ENCODE data around the gene PSMG4. TPM values are rescaled to one million over a fixed set of nuclear protein-coding genes. Genes with fewer than 3 reads are reported as not detected.

PSMG4 gene
- total RNA-seq, 1 donor from 2014 or later: 37.2 TPM

- H3K27ac Mint-ChIP-seq (ENCODE audit: unreplicated experiment): peak overlapping the region; percentile 30
- H3K4me1 Mint-ChIP-seq (ENCODE audit: low read depth, unreplicated experiment): peaks cover 25% of the 10 kb centered on the region
- no peak overlapping the region for H3K4me3 Mint-ChIP-seq (ENCODE audit: unreplicated experiment)
- H3K27me3 Mint-ChIP-seq (ENCODE audit: unreplicated experiment): peaks cover 7% of the 10 kb centered on the region
- TF ChIP-seq CTCF (IDR thresholded peaks at IDR 0.05; ENCODE audit: partially characterized antibody, unreplicated experiment): no peak
- no peak for DNase-seq
- peaks cover 24% of the 10 kb centered on the region for H3K9me3 Mint-ChIP-seq (ENCODE audit: unreplicated experiment)
- H3K36me3 Mint-ChIP-seq (ENCODE audit: unreplicated experiment): peaks cover 6% of the 10 kb centered on the region
These were observed 23.1 kb downstream of the PSMG4 start for GRCh38 chr6:3281631-3282475.

DNA sequence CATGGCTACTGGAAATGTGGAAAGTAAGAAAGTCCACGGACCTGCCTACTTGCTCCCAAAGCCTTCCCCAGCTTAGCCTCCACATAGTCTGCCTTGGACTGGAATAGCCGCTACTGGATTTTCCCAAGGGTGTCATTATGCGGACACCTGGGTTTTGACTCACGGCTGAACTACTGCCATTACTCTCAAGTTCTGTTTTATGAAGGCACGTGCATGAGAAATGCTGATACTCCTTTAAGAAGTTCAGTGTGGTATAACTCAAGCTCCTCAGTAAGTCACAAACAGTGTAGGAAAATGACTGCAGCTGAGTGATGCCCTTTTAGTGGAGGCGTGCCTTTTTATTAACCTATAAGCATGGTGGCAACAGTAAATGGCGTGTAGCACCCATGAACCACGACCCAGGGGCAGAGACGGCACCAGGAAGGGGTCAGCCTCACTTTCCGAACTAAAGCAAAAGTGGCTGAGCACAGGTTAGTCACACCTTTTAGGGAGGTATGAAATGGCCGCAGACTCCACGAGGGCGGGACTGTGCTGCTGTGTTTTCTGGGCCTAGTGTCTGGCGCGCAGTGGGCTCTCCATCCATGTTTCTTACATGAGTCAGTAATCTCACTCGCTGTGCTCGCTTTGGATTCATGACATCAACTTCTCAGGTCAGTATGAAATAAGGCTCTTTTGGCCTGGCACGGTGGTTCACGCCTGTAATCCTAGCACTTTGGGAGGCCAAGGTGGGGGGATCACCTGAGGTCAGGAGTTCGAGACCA, 23.9 kb downstream of the PSMG4 start:
- H3K27ac Mint-ChIP-seq (ENCODE audit: unreplicated experiment): no peak overlapping the region
- H3K27me3 Mint-ChIP-seq (ENCODE audit: unreplicated experiment): peaks cover 7% of the 10 kb centered on the region
- H3K4me3 Mint-ChIP-seq (ENCODE audit: unreplicated experiment): no peak overlapping the region
- H3K36me3 Mint-ChIP-seq (ENCODE audit: unreplicated experiment): peaks cover 6% of the 10 kb centered on the region
- peaks cover 26% of the 10 kb centered on the region for H3K9me3 Mint-ChIP-seq (ENCODE audit: unreplicated experiment)
- no peak for TF ChIP-seq CTCF (IDR thresholded peaks at IDR 0.05; ENCODE audit: partially characterized antibody, unreplicated experiment)
- peaks cover 25% of the 10 kb centered on the region for H3K4me1 Mint-ChIP-seq (ENCODE audit: low read depth, unreplicated experiment)
- DNase-seq: peak; percentile 2

- Mint-ChIP-seq H3K9me3 (ENCODE audit: unreplicated experiment) (peaks cover 31% of the 10 kb centered on the region), H3K4me1 (ENCODE audit: low read depth, unreplicated experiment) (peaks cover 25% of the 10 kb centered on the region), H3K27ac (ENCODE audit: unreplicated experiment) (no peak overlapping the region), H3K27me3 (ENCODE audit: unreplicated experiment) (peaks cover 11% of the 10 kb centered on the region), H3K4me3 (ENCODE audit: unreplicated experiment) (no peak overlapping the region), H3K36me3 (ENCODE audit: unreplicated experiment) (peaks cover 10% of the 10 kb centered on the region)
- DNase-seq: no peak
- no peak for TF ChIP-seq CTCF (IDR thresholded peaks at IDR 0.05; ENCODE audit: partially characterized antibody, unreplicated experiment)
These were observed 24.5 kb downstream of the PSMG4 start for GRCh38 chr6:3283241-3283640.

- peaks cover 11% of the 10 kb centered on the region for H3K27me3 Mint-ChIP-seq (ENCODE audit: unreplicated experiment)
- H3K27ac Mint-ChIP-seq (ENCODE audit: unreplicated experiment): peak overlapping the region; percentile 79
- peaks cover 25% of the 10 kb centered on the region for H3K4me1 Mint-ChIP-seq (ENCODE audit: low read depth, unreplicated experiment)
- H3K9me3 Mint-ChIP-seq (ENCODE audit: unreplicated experiment): peaks cover 33% of the 10 kb centered on the region
- DNase-seq: peak; percentile 16
- H3K36me3 Mint-ChIP-seq (ENCODE audit: unreplicated experiment): peaks cover 13% of the 10 kb centered on the region
- no peak overlapping the region for H3K4me3 Mint-ChIP-seq (ENCODE audit: unreplicated experiment)
- TF ChIP-seq CTCF (IDR thresholded peaks at IDR 0.05; ENCODE audit: partially characterized antibody, unreplicated experiment): no peak
These were observed 25.1 kb downstream of the PSMG4 start for GRCh38 chr6:3283641-3284435.

Measured in glutamatergic neuron (in vitro differentiated cells).